ENCODE data around the gene INKA2.
A peak's percentile ranks its signal among the peaks of the same experiment; 100 is the strongest.

- TF ChIP-seq CTCF (IDR thresholded peaks at IDR 0.05; ENCODE audit: low read depth, low read length) (peak; percentile 28), MAX (IDR thresholded peaks at IDR 0.05; ENCODE audit: low read depth, low read length) (no peak), POLR2A (IDR thresholded peaks at IDR 0.05; ENCODE audit: extremely low read depth, insufficient read length) (no peak)
Measured at GRCh38 chr1:111758373-111758772, 19.2 kb upstream of the INKA2 start.
